Raji (cell line): ENCODE data around the gene FBL.

Experiments used
- POLR2A ChIP-seq: IDR thresholded peaks from 2 replicates; pipeline ENCODE4 v1.6.1; 2011; ENCODE audit warnings: low read depth, low read length, control low read depth; ENCODE audit not compliant: insufficient read depth

The FBL gene

GRCh38 chr19:39852882-39853281 is 6.7 kb upstream of the FBL start:
- TF ChIP-seq POLR2A = no peak

- TF ChIP-seq POLR2A = no peak
These were observed 4.7 kb upstream of the FBL start for GRCh38 chr19:39850892-39851291.

DNA sequence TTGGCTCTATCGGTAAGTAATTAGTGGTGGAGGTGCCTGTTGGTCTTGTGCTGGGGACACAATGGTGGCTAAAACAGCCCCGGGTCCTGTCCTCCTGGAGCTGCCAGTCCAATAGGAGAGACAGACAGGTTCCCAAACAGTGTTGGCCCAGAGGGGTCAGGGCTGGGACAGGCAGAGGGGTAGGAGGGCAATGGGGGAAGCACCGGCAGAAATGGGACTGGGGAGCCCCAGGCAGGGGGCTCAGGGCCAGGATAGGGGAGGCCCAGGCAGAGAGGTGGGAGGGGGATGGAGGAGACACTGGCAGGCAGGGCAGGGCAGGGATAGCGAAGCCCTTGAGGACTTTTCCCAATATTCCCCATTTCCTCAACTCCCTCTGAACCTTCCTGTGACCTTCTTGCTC is 2.2 kb upstream of the FBL start:
- TF ChIP-seq POLR2A = no peak

GRCh38 chr19:39847525-39847924 is 1.3 kb upstream of the FBL start:
- TF ChIP-seq POLR2A = no peak

DNA sequence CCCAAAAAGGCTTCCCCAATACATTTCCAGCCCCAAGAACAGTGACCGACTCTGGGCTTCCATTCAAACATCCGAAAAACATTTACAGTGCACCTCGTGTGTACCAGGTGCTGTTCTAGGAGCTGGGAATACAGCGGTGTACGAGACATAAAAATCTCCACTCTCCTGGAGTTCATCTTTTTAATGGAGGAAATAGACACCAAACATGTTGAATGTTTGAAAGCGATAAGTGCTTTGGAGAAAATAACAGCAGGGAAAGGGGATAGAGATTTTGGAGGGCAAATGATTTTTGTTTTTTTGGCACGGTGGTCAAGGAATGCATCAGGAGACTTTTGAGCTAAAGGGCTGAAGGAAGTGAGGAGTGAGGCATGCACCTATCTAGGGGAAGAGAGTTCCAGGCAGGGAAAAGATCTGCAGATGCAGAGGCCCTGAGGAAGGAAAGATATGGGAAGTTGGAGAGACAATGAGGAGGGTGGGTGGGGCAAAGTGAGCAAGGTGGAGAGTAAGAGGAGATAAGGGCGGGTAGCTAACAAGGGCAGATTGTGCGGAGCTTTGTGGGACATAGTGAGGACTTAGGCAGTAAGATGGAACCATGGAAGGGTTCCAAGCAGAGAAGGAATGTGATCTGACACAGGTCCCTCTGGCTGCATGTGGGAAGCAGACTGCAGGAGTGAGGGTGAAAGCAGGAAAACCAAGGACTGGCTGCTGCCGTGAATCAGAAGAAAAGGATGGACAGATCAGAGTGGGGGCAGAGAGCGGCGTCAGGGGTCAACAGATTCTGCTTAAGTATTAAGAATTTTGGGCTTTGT is 703 bp upstream of the FBL start:
- no peak for TF ChIP-seq POLR2A

DNA sequence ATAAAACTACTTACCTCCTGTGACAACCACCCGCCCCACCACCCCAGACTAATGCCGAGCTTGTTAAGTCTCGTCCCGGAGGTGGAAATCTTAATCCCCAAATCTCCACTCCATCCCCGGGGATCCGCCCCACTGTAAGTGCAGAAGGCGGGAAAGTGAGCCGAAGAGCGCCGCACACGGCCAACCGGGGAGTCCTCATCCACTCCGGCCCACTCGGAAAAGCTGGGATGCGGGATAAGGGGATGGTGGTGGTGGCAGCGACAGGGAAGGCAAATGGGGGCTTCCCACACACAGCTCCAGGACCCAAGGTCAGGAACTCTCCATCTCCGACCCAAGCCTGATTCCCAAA is 621 bp downstream of the FBL start:
- TF ChIP-seq POLR2A = no peak

DNA sequence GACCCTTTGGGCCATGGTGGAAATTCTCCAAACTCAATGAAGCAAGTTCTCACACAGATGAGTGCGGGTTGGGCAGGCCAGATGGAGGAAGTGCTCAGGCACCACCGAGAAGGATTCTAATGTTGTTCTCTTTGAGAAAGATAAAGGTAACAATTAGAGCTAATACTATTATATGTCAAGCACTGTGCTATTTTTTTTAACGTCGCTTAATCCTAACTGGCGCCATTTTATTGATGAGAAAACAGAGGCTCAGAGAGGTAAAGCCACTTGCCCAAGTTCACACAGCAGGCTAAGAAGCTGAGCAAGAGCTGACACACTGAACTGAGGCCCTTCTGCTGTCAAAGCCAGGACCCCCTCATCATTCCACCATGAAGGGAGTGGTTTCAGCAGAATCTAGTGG is 1.0 kb downstream of the FBL start:
- no peak for TF ChIP-seq POLR2A

GRCh38 chr19:39843919-39844793 is 2.0 kb downstream of the FBL start:
- no peak for TF ChIP-seq POLR2A

DNA sequence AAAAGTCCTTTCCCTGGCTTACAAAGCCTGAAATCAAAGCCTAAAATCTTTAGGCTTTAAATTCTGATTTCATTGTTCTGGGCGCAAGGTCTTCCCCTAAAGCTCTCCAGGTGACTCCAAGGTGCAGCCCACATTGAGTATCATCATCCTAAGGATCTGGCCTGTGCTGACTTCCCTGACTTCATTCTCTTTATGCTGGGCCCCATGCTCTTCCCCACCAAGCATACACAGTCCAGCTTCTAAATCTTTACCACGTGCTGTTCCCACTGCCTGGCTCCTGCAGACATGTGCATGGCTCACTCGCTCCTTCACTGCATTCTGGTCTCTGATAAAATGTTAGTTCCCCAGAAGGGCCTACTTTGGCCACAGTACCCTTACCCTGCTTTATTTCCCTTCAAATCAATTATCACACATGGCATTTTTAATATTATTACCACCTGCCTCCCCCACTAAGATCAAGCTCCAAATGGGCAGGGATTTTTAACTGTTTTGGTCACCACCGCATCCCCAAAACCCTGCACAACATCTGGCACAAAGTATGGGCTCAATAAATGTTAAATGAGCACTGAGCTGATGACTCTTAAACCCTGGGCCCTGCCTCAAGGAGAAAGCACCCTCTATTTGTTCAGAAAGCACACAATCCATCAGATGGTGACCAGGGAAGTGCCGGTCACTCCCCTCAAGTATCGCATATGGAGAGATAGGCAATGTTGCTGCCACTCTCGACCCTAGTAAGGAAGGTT is 3.3 kb downstream of the FBL start:
- TF ChIP-seq POLR2A = no peak

DNA sequence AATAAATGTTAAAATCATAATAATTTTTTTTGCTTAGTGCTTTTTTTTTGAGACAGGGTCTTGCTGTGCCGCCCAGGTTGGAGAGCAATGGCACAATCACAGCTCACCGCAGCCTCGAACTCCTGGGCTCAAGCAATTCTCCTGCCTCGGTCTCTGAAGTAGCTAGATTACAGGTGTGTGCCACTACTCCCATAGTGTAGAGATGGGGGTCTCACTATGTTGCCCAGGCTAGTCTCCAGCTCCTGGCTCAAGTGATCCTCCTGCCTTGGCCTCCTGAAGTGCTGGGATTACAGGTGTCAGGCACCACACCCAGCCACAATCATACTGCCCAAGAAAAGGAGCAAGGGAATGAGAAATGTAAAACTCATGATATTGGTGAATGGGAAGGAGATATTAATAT is 5.1 kb downstream of the FBL start:
- TF ChIP-seq POLR2A = no peak

- no peak for TF ChIP-seq POLR2A
These were observed 5.7 kb downstream of the FBL start for GRCh38 chr19:39840492-39840891.

DNA sequence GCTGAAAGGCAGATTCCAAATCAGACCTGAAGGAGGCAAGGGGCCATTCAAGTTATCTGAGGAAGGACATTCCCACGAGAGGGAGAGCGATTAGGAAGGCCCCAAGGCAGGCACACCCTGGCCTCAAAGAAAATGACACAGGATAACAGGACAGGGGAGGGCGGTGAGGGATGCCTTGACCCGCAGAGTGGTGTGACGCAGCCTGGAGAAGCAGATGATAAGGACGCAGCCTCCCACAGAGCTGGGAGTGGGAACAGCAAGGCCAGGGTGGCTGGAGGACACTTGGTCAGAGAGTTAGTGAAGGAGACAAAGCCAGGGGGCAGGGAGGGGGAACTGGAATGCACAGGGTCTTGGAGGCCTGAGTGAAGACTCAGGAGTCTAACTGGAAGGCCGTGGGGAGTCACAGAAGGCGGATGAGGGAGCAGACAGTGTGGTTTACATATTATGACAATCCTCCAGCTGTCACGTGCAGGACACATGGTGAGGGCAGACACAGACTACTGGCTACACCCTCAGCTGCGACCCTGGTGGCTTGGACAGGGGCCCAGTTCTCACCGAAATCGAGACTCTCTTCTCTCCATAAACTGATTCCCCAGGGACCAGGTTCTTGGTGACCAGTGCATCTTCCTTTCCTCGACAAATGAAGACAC is 6.4 kb downstream of the FBL start:
- TF ChIP-seq POLR2A = no peak

DNA sequence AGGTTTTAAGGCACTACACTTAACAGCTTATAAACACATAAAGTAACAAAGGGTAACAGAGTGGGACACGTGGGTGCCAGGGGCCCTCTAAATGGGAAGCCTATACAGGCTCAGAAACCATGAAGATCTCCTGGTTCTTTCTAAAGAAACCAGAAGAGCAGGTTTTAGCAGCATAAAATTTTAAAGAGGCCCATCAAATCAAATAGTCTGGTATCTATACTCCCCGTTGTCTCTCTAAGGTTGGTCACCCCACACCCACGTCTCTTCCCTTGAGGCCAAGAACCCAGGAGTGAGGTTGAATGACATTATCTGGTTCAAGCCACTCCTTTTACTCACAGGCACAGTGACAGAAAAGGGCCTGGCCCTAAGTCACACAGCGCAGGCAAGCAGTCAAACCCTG is 7.6 kb downstream of the FBL start:
- TF ChIP-seq POLR2A = no peak

- no peak for TF ChIP-seq POLR2A
These were observed 8.2 kb downstream of the FBL start for GRCh38 chr19:39837978-39838377.

GRCh38 chr19:39834287-39834841 is 11.8 kb downstream of the FBL start:
- TF ChIP-seq POLR2A = no peak
